WI38 (cell line): ENCODE data around the gene OPCML.

Experiments
- H3K4me3 ChIP-seq: 2 replicates; pipeline ENCODE4 v1.5.1; 2011; ENCODE audit warnings: low read depth, mild to moderate bottlenecking, control low read depth, low read length
- CTCF ChIP-seq: IDR thresholded peaks from 2 replicates; pipeline ENCODE4 v1.5.1; 2012; ENCODE audit warnings: low read depth, mild to moderate bottlenecking, control low read depth, low read length

OPCML gene

GRCh38 chr11:132586801-132587200, 945.5 kb downstream of the OPCML start:
- no peak for TF ChIP-seq CTCF
- no peak overlapping the region for H3K4me3 ChIP-seq

GRCh38 chr11:132579634-132580327, 952.5 kb downstream of the OPCML start:
- TF ChIP-seq CTCF, result no peak
- H3K4me3 ChIP-seq, result no peak overlapping the region

- H3K4me3 ChIP-seq, result no peak overlapping the region
- no peak for TF ChIP-seq CTCF
Measured at GRCh38 chr11:132579136-132579535, 953.2 kb downstream of the OPCML start.

DNA sequence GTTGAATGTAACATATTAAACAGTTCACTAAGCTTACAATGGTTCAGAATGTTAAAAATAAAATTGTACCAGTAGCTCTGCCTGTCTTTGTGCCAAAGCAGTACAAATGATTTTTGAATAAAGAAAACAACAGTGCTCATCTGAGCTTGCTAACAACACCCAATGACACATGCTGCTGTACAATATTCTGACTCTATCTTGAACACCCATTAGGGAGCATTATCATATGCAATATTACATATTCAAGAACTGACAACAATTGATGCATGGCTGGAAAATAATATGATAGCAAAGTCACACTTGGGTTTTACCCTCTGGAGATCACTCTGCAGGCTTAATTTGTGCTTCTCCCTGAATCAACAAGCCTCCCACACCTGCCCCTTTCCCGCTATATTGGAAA, 953.7 kb downstream of the OPCML start:
- H3K4me3 ChIP-seq, result no peak overlapping the region
- TF ChIP-seq CTCF, result no peak

GRCh38 chr11:132576706-132577105, 955.6 kb downstream of the OPCML start:
- TF ChIP-seq CTCF, result no peak
- no peak overlapping the region for H3K4me3 ChIP-seq

DNA sequence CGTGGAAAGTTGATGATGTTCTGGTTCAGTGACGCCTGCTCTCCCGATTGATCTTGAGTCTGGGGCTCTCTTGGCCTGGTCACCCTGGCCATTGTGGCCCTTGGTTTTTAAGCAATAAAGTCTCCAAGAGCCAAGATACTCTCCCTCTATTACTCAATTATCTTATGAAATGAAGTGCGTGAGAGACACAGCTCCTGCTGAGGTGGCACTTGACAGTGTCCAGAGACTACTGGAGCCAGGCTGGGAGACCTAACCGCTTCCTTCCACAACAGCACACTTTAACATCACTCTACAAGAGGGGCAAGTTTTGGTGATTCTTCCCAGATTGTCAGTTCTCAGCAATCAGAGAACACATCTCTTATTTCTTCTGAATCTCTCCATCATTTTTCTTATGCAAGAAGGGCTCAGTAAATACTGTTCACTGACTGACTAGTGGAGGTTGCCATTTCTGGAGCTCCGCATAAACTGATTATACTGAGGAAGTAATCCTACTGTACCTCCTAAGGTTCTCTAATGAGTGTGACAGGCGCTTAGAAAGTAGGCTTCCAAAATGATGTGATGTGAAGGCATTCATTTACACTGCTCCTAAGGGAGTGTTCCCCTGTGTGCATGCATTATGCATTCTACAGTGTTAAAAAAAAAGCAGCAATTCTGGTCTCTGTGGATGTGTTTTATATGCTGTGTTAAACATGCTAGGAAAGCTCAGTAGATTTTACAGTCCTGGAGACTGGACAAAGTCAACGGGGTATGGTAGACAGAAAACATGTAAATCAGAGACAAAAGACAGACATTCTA, 968.0 kb downstream of the OPCML start:
- no peak for TF ChIP-seq CTCF
- no peak overlapping the region for H3K4me3 ChIP-seq

- no peak for TF ChIP-seq CTCF
Measured at GRCh38 chr11:132563050-132563449, 969.3 kb downstream of the OPCML start.

More at GRCh38 chr11:132563050-132563449, 969.3 kb downstream of the OPCML start:
- no peak overlapping the region for H3K4me3 ChIP-seq
